GM18508 (cell line): ENCODE measurements around the gene SARDH.

Experiments
- ATAC-seq: cut with Tn5 transposase; IDR thresholded peaks from one replicate; pipeline ENCODE4 v1.9.1; 2021; ENCODE audit warnings: moderate number of reproducible peaks; ENCODE audit not compliant: insufficient read depth, unreplicated experiment

The SARDH gene, protein sequence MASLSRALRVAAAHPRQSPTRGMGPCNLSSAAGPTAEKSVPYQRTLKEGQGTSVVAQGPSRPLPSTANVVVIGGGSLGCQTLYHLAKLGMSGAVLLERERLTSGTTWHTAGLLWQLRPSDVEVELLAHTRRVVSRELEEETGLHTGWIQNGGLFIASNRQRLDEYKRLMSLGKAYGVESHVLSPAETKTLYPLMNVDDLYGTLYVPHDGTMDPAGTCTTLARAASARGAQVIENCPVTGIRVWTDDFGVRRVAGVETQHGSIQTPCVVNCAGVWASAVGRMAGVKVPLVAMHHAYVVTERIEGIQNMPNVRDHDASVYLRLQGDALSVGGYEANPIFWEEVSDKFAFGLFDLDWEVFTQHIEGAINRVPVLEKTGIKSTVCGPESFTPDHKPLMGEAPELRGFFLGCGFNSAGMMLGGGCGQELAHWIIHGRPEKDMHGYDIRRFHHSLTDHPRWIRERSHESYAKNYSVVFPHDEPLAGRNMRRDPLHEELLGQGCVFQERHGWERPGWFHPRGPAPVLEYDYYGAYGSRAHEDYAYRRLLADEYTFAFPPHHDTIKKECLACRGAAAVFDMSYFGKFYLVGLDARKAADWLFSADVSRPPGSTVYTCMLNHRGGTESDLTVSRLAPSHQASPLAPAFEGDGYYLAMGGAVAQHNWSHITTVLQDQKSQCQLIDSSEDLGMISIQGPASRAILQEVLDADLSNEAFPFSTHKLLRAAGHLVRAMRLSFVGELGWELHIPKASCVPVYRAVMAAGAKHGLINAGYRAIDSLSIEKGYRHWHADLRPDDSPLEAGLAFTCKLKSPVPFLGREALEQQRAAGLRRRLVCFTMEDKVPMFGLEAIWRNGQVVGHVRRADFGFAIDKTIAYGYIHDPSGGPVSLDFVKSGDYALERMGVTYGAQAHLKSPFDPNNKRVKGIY

DNA sequence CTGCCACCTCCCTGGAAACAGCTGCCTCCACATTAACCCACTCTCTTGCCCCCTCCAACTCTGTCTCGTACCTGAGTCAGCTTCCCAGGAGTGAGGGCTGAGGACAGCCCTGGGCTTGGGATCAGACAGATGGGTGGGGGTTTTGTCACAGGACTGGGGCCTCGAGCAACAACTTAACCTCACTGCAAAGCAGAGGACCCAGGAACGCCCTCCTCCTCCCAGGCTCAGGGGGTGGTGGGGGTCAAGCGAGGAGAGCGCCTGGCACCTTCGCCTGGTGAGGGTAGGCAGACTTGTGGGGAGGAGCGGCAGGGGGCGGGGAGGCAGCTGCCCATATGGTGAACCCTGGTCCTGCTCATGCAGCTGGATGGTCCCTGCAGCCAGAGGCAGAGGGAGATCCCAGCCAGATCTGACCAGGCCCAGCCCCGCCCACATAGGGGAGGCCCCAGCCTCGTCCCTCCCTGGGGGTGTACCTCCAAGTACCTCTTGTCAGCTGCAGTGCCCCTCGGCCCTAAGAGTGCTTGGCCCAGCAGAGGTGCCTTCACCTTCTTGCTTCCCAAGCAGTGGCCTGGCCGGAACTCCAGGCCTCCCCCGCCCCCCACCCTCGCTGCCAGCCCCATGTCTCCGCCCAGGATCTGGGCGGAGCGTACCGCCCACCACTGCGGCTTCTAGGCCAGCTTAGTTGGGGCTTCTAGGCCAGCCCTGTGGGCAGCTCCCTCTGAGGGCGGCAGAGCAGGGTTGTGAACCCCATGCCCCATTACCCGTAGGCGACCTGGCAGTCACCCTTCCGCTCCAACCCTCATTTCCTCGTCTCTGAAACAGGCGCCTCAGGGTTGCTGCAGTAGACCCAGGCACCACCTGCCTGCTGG lies at the start of gene SARDH:
Gene SARDH (minus strand): TSS at position 579 of the 866 bp plus-strand sequence. CDS start 4,179 bp downstream, outside the sequence.
- ATAC-seq = no peak

DNA sequence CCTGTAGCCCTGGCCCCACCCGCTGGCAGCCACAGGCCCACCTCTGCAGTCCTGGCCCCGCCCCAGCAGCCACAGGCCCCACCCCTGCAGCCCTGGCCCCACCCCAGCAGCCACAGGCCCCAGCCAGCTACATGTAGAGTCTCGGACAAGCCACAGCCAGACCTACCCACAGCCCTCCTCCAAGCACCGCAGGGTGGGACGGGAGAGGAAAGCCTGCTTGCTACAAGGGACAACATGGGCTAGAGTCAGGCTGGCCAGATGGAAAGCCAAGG lies 49.5 kb upstream of the SARDH start:
- no peak for ATAC-seq

DNA sequence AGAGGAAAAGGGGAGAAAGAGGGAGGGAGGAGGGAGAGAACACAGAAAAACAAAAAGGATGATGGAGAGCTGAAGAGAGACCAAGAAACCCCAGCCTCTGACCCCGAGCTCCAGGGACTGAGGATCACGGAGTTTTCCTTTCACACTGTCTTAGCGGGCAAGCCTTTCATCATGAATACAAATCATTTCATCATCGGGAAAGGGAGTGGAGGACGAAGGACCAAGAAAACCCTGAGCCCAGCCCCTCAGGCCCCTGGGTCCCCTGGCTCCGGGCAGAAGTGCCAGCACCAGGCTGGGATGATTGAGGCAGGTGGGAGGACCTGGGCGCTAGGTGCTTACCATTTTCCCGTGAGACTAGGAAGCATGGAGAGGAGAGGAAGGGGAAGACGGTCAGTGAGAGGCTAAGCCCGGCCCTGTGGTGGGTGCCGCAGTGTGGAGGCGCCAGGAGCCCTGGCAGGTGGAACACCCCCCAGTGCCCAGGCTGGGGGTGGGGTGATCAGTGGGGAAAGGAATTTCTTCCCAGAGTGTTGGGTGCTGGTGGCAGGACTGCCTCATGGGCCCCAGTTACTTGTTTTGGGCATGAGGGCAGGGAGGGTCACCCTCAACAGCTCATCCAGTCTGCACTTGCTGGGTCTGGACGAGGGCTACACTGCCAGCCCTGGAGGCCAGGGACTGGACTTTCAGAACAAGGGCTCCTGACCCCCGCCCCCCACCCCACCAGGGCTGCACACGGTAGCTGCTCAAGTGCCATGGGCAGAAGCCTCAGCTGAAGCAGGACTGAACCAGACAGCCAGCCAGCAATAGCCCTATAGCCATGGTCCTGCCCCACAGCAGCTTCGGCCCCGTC lies 49.0 kb upstream of the SARDH start:
- no peak for ATAC-seq

DNA sequence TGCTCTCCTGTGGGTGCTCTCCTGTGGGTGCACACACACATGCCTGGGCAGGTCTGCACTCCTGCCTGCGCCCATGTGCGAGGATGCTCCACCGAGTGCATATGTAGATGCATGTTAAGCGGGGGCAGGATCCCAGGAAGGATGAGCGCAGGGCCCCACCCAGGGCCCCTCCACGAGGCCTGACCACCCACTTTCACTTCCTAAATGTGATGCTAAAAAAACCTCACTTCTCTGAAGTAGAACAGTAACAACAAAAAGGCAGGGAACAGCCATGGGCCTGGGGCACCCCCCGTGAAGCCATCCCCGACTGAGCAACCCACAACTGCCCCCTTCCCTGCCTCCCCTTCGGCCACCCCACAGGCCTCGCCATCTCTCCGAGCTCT lies 48.2 kb upstream of the SARDH start:
- no peak for ATAC-seq

DNA sequence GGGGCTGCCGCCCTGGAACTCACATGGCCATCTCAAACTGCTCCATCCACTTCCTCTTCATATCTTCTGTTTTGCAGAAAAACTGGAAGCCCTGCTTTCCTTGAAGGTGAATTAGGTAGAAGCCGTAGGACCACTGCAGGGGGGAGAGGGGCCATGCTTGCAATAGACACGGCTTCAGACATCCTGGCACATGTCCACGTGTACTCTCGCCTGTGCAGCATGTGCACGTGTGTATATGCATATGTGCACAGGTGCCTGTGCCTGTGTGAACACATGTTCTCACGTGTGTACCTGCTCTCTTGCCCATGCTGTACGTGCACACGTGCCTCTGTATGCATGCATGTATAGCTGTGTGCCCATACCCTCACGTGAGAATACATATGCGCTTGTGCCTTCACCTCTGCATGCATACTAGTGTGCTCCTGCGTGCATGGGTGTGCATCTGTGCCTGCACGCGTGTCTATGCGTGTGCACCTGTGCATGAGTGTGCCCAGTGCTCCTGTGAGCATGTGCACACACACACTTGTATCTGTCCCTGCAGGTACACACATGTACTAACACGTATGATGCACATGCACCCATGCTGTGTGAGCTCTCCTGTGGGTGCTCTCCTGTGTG lies 47.7 kb upstream of the SARDH start:
- no peak for ATAC-seq

DNA sequence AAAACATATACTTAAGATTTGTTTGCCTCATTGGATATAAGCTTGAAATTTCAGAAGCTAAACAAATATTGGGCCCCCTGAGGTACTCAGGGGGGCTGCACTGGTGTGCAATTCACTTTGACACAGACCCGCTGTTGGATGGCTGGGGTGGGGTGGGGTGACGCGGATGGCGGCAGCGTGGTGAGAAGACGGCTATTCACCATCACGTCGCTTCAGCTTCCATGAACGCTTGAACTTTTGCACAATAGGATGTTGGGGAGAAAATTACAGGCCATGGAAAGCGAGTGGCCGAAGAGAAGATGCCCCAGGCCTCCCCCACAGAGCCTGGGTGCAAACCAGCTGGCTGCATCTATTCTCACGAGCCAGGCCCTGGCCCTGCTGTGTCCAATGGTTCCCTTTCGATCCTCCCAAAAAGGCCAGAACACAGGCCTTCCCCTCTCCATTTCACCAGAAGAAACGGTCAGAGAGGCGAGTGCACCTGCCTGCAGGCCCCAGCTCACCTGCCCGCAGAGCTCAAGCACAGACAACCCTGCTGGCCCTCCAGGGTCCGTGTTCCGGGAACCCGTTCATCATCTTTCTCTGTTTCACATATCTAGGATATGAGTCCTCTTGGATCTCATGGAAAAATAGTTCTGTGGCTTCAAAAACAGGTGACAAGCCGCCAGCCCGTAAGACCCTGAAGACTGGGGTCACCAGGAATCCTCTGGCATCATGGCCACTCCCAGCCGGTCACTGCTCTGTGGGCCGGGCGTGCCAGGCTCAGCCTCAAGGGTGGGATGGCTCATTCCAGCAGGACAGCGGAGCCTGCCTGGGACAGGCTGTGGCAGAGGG lies 46.8 kb upstream of the SARDH start:
- ATAC-seq = no peak

DNA sequence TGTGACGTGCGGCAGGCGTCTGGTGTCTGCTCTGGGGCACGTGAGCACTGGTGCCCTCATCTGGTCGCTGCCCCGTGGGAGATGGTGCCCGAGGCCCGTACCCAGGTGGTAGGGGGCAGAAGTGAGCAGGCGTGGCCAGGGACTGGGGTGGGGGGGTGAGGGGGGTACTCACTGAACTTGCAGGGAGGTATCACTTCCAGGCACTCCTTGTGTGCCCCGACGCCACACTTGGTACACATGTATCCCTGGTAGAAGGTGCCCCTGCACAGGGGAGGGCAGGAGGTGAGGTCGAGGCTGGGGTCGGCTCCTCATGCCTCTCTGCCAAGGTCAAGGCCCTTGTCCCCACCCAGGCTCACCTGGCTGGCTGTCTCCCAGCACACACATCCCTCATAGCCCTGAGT lies 45.2 kb upstream of the SARDH start:
- ATAC-seq = no peak

DNA sequence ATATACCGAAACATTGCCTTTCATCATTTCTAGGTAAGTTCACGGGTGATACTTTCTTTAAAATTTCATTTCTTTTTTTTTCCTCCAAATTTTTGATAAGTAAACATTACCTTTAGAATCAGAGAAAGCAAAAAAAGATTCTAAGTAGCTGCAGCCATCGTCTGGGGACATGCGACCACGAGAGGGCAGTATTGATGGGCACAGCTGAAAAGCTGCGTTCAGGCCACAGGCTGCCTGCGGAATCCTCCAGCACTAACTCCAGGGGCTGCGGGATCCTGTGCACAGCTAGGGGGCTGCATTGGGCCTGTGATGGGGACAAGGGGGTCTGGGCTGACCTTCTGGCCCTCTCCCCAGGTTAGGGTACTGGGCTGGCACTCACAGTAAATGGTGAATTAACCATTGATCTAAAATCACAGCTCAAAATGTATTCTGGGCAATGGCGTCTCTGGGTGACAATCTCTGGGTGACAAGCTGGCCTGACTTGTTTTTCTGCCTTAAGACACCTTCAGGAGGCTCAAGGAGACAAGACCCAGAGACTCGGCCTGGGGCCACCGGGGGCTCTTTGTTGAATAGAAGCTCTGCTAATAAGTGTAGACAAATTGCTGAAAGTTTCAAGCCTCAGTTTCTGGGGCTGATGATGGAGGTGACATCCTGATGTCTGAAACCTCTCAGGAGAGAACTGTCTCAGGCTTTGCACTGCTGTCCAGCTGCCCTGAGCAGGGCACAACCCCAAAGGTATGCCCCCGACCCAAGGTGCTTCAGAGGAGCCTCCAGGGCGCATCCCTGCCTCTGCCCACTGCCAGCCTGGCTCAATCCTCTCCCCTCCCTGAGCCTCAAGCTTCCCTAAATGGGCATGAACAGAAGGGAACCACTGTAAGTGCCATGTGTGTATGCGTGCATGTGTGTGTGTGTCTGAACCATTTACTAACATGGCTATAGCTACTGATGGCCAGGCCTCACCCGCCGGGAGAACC lies 44.3 kb upstream of the SARDH start:
- ATAC-seq = no peak

DNA sequence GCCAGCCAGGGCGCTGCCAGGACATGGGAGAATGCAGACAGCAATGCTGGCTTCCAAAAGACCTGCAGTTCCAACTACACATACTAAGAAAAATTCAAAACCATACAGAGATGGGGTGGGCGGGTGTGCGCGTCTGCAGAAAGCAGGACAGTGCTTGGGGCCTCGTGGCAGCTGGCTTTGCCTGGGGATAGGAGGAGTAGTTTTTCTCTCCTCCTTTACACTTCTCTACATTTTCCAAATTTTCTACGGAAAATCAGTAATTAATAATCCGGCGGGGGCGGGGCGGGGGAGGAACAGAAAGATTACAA lies 43.6 kb upstream of the SARDH start:
- no peak for ATAC-seq

DNA sequence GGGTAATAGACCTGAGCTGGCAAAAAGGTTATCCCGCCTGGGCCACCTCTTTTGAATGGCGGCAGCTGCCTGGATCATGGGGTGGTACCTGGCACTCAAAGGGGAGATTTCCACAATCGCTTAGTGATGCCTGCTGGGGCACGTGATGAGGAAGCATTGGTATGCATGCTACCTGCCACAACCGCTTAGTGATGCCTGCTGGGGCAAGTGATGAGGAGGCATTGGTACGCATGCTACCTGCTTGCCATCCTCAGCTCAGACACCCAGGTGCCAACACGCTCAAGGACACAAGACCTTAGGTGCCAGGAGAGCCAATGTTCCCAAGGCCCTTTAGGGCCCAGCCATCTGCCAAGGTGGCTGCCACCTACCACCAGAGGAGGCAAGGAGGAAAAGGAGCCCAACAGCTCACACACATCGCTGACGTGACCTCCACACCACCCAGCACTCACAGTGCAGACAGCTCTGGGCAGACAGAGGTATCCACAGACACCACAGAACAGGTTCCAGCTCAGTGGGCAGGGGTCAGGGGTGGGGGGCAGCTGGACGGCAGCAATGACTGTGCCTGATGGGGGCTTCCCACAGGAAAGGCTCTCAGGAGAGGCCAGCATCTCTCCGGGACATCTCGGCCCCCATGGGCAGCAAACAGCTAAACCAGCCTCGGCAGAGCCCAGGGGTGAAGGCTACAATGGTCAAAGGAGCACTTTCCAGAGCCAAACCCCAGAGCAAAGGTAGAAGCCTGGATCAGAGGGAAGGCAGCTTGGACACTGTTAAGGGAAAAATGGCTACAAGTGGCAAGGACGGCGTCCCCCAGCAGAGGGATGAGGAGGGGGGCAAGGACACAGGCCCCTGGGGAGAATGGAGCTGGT lies 43.0 kb upstream of the SARDH start:
- ATAC-seq = no peak

DNA sequence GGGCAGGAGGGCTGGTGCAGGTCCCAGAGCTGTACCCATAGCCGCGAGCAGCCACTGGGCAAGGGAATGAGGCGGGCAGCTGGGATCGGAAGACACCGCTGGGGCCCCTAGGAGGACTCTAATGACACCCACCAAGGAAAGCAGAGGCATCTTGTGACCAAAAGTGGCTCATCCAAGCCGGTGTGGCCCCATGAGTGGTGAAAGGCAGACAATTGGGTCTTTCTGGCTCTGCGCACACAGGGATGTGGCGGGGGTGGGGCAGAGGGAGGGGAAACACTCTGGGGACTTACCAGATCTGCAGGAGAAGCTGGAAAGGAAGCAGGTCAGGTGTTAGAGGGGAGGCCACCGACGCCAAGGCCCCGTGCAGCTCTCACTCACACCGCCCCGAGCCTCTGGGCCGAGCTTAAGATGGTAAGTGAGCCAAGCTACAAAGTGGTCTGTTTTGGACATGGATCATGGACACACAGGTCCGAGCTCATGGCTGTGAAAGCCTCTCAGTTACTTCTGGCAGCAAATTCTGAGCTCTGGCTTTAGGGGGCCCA lies 42.3 kb upstream of the SARDH start:
- ATAC-seq = no peak

DNA sequence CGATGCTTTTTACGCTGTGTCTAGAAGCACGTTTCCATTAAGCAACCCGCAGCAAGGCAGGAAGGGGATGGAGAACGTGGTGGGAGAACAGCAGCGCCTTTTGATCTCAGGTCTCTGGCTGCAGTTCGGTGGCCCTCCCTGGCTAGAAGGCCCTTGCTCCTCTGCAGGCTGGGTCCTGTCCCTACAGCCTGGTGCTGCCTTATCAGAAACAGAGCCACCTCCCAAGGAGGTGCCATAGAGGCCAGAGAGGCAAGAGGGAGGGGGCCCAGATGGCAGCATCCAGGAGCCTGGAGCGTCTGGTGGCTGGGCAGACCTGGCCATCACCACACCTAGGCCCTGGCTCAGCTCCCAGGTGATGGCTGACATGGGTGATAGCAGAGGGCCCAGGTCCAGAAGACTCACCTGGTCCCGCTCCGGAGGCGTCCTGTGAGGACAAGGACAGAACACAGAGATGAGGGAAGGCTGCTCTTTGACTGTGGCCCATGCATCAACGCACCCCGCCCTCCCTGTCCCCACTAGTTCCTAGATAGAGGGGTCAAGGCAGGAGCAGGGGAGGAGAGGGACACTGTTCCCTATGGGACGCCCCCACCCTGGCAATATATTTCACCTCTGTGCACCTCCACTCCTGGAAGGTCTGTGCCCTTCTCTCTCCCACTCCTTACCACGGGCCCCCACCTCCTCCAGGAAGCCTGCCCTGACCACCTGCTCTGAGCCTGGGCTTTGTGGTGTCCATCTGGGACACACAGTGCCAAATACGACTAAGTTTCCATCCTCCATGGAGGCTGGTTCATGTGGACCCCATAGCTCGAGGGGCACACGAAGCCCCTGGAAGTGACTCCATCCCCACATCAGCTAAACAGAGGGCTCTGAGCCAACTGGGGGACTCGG lies 41.6 kb upstream of the SARDH start:
- ATAC-seq = no peak

DNA sequence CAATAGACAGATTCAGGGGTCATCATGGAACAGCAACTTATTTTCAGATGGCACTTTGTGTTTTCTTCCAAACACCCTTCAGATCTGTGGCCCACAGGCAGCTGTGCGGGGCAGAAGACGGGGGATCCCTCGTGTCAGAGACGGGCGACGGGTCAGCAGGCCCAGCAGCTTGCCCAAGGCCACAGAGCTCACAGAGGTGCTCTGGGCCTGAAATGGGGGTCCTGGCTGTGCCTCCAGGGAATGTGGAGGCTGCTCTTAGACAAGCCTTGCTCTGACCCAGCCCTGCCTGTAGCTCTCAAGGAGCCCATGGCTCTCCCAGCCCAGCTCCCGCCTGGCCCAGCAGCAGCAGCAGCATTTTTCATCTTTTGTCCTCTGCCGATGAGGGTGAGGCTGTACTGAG lies 40.9 kb upstream of the SARDH start:
- no peak for ATAC-seq

DNA sequence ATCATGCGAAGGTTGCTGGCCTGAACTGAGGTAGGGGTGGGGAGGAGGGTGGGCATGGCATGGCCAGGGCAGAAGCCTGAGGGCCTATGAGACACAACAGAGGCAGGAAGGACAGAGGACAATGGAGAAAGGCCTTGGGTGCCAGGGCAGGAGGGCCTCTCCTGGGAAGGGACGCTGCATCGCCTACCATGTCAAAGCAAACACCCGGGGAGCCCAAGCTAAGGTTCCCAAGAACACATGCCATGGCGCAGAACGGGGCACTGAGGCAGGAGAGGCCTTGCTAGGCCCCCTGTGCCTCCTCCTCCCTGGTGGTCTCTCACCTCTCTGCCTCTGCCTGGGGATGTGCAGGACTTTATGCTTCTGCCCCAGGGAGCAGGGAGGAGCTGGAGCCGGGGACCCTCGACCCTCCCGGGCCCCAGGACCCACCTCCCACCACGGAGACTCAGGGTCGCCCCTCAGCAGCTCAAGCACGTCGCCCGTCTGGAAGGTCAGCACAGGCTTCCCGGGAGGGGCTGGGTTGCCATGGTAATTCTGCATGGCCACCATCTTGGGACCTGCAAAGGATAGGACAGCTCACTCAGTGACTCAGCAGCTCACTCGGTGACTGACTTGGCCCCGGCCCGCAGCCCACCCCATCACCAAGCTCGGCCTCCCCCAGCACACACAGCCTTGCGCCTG lies 40.3 kb upstream of the SARDH start:
- no peak for ATAC-seq

DNA sequence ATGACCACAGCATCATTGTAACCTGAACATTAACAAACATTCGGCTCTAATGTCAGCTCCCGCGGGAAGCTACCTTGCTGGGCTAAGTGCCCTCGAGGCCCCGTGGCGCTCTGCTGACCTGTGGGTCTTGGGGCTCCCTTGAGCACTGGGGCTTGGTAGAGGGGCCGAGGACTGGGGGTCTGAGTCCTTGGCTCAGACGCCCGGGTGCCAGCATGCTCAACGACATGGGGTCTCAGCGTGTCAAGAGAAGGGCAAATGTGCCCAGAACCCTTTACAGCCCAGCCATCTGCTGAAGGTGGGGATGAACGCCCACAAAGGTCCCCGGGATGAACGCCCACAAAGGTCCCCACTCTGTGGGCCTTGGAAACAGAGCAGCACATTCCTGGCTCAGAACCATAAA lies 39.7 kb upstream of the SARDH start:
- no peak for ATAC-seq
